Suprapubic skin (tissue), 3 donors: ENCODE measurements around the gene CDH8.

ENCODE experiments used
- CTCF ChIP-seq, 2 donors: fragments of 200-600 bp in 1 of 2; fragments of 450-650 bp in 1 of 2; sonication (generic) in 1 of 2; IDR thresholded peaks; one replicate each; pipeline ENCODE4 v1.5.1; 2016 to 2019; ENCODE audit warnings: antibody characterized with exemption in 2 of 2, mild to moderate bottlenecking in 1 of 2, moderate library complexity in 1 of 2
- POLR2A ChIP-seq, 2 donors: fragments of 450-650 bp; IDR thresholded peaks; one replicate each; pipeline ENCODE4 v1.6.1; 2017; ENCODE audit warnings: antibody characterized with exemption in 2 of 2, mild to moderate bottlenecking in 2 of 2, moderate library complexity in 2 of 2

GRCh38 chr16:61829631-61830030 is 206.6 kb downstream of the CDH8 start:
- no peak for TF ChIP-seq CTCF (IDR thresholded peaks at IDR 0.05)
- no peak for TF ChIP-seq POLR2A (IDR thresholded peaks at IDR 0.05)
